ENCODE measurements around the gene ARHGEF26. TPM values are rescaled to one million over a fixed set of nuclear protein-coding genes. Genes with fewer than 3 reads are reported as not detected.

ARHGEF26 gene
- total RNA-seq, 1 experiment from 2014 or later, result 14.1 TPM

GRCh38 chr3:154152741-154153140 is 31.6 kb downstream of the ARHGEF26 start (continued):
- no peak for TF ChIP-seq NFATC4 (CRISPR knock-in tag; IDR thresholded peaks at IDR 0.05)
- no peak for TF ChIP-seq ZNF416 (CRISPR knock-in tag; IDR thresholded peaks at IDR 0.05)
- TF ChIP-seq ZNF425 (CRISPR knock-in tag; conservative IDR thresholded peaks at IDR 0.05), result no peak
- TF ChIP-seq SOX15 (CRISPR knock-in tag; IDR thresholded peaks at IDR 0.05), result no peak
- TF ChIP-seq TCF7 (CRISPR knock-in tag; IDR thresholded peaks at IDR 0.05; ENCODE audit: low read depth), result no peak
- TF ChIP-seq FOXJ3 (CRISPR knock-in tag; IDR thresholded peaks at IDR 0.05; ENCODE audit: borderline replicate concordance), result no peak
- TF ChIP-seq PREB (CRISPR knock-in tag; IDR thresholded peaks at IDR 0.05; ENCODE audit: borderline replicate concordance), result no peak
- TF ChIP-seq ZNF138 (CRISPR knock-in tag; conservative IDR thresholded peaks at IDR 0.05), result no peak
- no peak for TF ChIP-seq ZNF532 (CRISPR knock-in tag; IDR thresholded peaks at IDR 0.05; ENCODE audit: borderline replicate concordance)
- TF ChIP-seq ZNF232 (CRISPR knock-in tag; IDR thresholded peaks at IDR 0.05), result no peak
- TF ChIP-seq ZBTB21 (CRISPR knock-in tag; IDR thresholded peaks at IDR 0.05; ENCODE audit: borderline replicate concordance), result no peak

GRCh38 chr3:154156530-154156929 is 35.3 kb downstream of the ARHGEF26 start:
- ChIA-PET CTCF (no interaction called here), POLR2A (interaction anchor here (1.1 kb wide), 1 partner anchor 36 kb away, joined by 3 read pairs; the partner anchor contains the start of gene ARHGEF26)
- ATAC-seq (no peak), DNase-seq (ENCODE audit: low spot score) (no peak)
- Mint-ChIP-seq H3K27me3 (ENCODE audit: low read depth) (no peaks in the 10 kb centered on the region), H3K4me1 (peaks cover 13% of the 10 kb centered on the region), H3K4me3 (no peak overlapping the region), H3K27ac (no peak overlapping the region), H3K36me3 (no peaks in the 10 kb centered on the region; the same call in 1 of the 2 replicates), H3K9me3 (no peaks in the 10 kb centered on the region)
- no peak for TF ChIP-seq NR3C1 (CRISPR knock-in tag; conservative IDR thresholded peaks at IDR 0.05; ENCODE audit: low read depth)
- TF ChIP-seq USF2 (CRISPR knock-in tag; IDR thresholded peaks at IDR 0.05), result no peak
- no peak for TF ChIP-seq ZNF281 (CRISPR knock-in tag; IDR thresholded peaks at IDR 0.05)
- no peak for TF ChIP-seq FOXJ3 (CRISPR knock-in tag; IDR thresholded peaks at IDR 0.05; ENCODE audit: borderline replicate concordance)
- no peak for TF ChIP-seq TCF7 (CRISPR knock-in tag; IDR thresholded peaks at IDR 0.05; ENCODE audit: low read depth)
- no peak for TF ChIP-seq ZNF263 (CRISPR knock-in tag; IDR thresholded peaks at IDR 0.05; ENCODE audit: low read depth)
- TF ChIP-seq RORB (CRISPR knock-in tag; IDR thresholded peaks at IDR 0.05), result no peak
- no peak for TF ChIP-seq SP1 (CRISPR knock-in tag; conservative IDR thresholded peaks at IDR 0.05)
- no peak for TF ChIP-seq MXD4 (CRISPR knock-in tag; IDR thresholded peaks at IDR 0.05; ENCODE audit: borderline replicate concordance)
- TF ChIP-seq MYBL2 (CRISPR knock-in tag; IDR thresholded peaks at IDR 0.05), result no peak
- no peak for TF ChIP-seq FOXP1 (CRISPR knock-in tag; IDR thresholded peaks at IDR 0.05; ENCODE audit: borderline replicate concordance)
- TF ChIP-seq KAT7 (CRISPR knock-in tag; IDR thresholded peaks at IDR 0.05; ENCODE audit: borderline replicate concordance), result no peak
- no peak for TF ChIP-seq CTCF (IDR thresholded peaks at IDR 0.05)
- no peak for TF ChIP-seq JAZF1 (CRISPR knock-in tag; IDR thresholded peaks at IDR 0.05)

Measured in WTC11 (cell line).